ENCODE measurements around the gene TRIM52.
"Not testable (repeated sequence)": the region's sequence is repeated elsewhere in the genome, so short reads cannot be mapped to it uniquely, and the experiment has no call there.

Gene TRIM52

GRCh38 chr5:181267291-181267904, 6.5 kb upstream of the TRIM52 start:
- not testable (repeated sequence) for H3K27me3 ChIP-seq (ENCODE audit: low read length); H3K4me2 ChIP-seq (ENCODE audit: low read depth, low read length, poor library complexity, severe bottlenecking); H2AFZ ChIP-seq (ENCODE audit: low read depth, low read length, severe bottlenecking); H3K9me2 ChIP-seq (replicated peaks; ENCODE audit: insufficient read depth, low read length); H3K9ac ChIP-seq (ENCODE audit: low read length); H3K27ac ChIP-seq (ENCODE audit: low read depth, low read length); H3K4me3 ChIP-seq (ENCODE audit: insufficient read depth, low read length, poor library complexity, severe bottlenecking); H3K79me2 ChIP-seq (ENCODE audit: insufficient read depth, low read length); H3K36me3 ChIP-seq (ENCODE audit: low read length); H4K20me1 ChIP-seq (ENCODE audit: low read depth, low read length); H3K9me3 ChIP-seq (ENCODE audit: insufficient read depth, low read length); H3F3A ChIP-seq (ENCODE audit: insufficient read depth)

- Histone ChIP-seq H3F3A (ENCODE audit: insufficient read depth) (no peaks in the 10 kb centered on the region), H2AFZ (ENCODE audit: low read depth, low read length, severe bottlenecking) (no peak overlapping the region), H3K27ac (ENCODE audit: low read depth, low read length) (no peak overlapping the region), H3K9me2 (replicated peaks; ENCODE audit: insufficient read depth, low read length) (no peaks in the 10 kb centered on the region), H3K4me2 (ENCODE audit: low read depth, low read length, poor library complexity, severe bottlenecking) (no peak overlapping the region), H4K20me1 (ENCODE audit: low read depth, low read length) (no peaks in the 10 kb centered on the region), H3K9me3 (ENCODE audit: insufficient read depth, low read length) (no peaks in the 10 kb centered on the region), H3K36me3 (ENCODE audit: low read length) (no peaks in the 10 kb centered on the region), H3K4me3 (ENCODE audit: insufficient read depth, low read length, poor library complexity, severe bottlenecking) (no peak overlapping the region), H3K9ac (ENCODE audit: low read length) (no peak overlapping the region), H3K27me3 (ENCODE audit: low read length) (no peaks in the 10 kb centered on the region), H3K79me2 (ENCODE audit: insufficient read depth, low read length) (peaks cover 17% of the 10 kb centered on the region)
- no peak for TF ChIP-seq CTCF (IDR thresholded peaks at IDR 0.05; ENCODE audit: insufficient read depth, low read length, poor library complexity, severe bottlenecking)
- no peak for TF ChIP-seq EZH2phosphoT487 (conservative IDR thresholded peaks at IDR 0.05; ENCODE audit: low read length)
Observed at GRCh38 chr5:181265092-181265671, 4.2 kb upstream of the TRIM52 start.

DNA sequence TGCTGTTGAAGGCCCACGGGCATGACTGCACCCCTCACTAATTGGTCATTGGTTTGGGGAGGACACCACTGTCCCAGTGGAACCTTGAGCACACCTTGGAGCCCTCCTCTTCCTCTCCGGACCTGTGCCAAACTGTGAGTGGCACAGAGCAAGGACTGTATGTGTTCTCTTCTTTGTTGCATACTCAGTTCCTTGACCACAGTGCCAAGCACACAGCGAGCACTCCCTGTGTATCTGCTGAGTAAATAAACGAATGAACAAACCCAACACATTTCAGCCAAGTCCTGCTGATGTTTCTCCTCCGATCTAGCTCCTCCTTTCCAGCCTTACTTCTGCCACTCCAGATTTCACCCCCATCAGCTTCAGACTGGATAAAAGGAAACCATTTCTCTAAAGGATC, 2.7 kb upstream of the TRIM52 start:
- Histone ChIP-seq H3K27me3 (ENCODE audit: low read length) (no peaks in the 10 kb centered on the region), H3K9me2 (replicated peaks; ENCODE audit: insufficient read depth, low read length) (no peaks in the 10 kb centered on the region), H3F3A (ENCODE audit: insufficient read depth) (0 out of 2 replicates have a peak, but pooled peaks cover 4% of the 10 kb centered on the region), H3K4me3 (ENCODE audit: insufficient read depth, low read length, poor library complexity, severe bottlenecking) (no peak overlapping the region), H3K36me3 (ENCODE audit: low read length) (no peaks in the 10 kb centered on the region), H3K79me2 (ENCODE audit: insufficient read depth, low read length) (peaks cover 32% of the 10 kb centered on the region), H4K20me1 (ENCODE audit: low read depth, low read length) (no peaks in the 10 kb centered on the region), H2AFZ (ENCODE audit: low read depth, low read length, severe bottlenecking) (no peak overlapping the region), H3K9me3 (ENCODE audit: insufficient read depth, low read length) (no peaks in the 10 kb centered on the region), H3K9ac (ENCODE audit: low read length) (no peak overlapping the region), H3K27ac (ENCODE audit: low read depth, low read length) (no peak overlapping the region), H3K4me2 (ENCODE audit: low read depth, low read length, poor library complexity, severe bottlenecking) (no peak overlapping the region)
- TF ChIP-seq CTCF (IDR thresholded peaks at IDR 0.05; ENCODE audit: insufficient read depth, low read length, poor library complexity, severe bottlenecking) (no peak), EZH2phosphoT487 (conservative IDR thresholded peaks at IDR 0.05; ENCODE audit: low read length) (no peak)

DNA sequence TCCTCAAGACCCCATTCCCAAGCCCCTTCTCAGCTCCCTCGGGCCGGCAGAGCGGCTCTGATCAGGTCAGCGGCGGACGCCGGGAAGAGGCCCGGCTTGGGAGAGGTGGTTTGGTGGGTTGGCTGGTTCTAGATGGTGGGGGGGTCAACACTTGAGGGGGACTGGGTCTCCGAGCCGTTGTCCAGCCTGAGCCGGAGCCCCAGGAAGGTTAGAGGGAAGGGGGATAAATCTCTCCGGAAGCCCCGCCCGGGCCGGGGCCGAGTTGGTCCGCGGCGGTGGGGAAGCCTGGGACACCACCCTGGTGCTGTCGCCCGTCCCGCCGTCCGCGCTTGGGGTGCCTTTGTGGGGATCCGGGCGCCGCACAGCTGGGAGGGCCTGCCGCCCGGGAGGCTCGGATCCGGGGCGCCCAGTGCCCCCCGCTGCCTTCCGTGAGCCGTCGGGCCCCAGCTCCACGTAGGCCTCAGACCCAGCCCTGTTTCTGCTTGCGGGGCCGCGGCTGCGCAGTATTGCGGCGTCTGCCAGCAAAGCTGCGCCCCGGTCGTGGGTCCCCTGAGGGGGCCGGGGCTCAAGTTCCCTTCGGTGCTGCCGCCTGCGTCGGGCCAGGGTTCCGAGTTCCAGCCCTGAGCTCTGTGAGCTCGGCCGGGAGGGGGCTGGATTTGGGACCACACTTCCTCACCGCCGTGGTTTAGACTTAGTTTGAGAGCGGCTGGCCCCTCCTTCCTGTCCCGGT, 542 bp upstream of the TRIM52 start:
- 0 out of 2 replicates have a peak, but pooled peaks cover 3% of the 10 kb centered on the region for H3K36me3 ChIP-seq (ENCODE audit: low read length)
- H3K9ac ChIP-seq (ENCODE audit: low read length) = peak overlapping the region; percentile 100
- peak overlapping the region; percentile 96 for H3K4me3 ChIP-seq (ENCODE audit: insufficient read depth, low read length, poor library complexity, severe bottlenecking)
- H3K9me2 ChIP-seq (replicated peaks; ENCODE audit: insufficient read depth, low read length) = no peaks in the 10 kb centered on the region
- H3K9me3 ChIP-seq (ENCODE audit: insufficient read depth, low read length) = no peaks in the 10 kb centered on the region
- peaks cover 52% of the 10 kb centered on the region for H3K79me2 ChIP-seq (ENCODE audit: insufficient read depth, low read length)
- no peaks in the 10 kb centered on the region for H3K27me3 ChIP-seq (ENCODE audit: low read length)
- H4K20me1 ChIP-seq (ENCODE audit: low read depth, low read length) = no peaks in the 10 kb centered on the region
- H3K27ac ChIP-seq (ENCODE audit: low read depth, low read length) = peak overlapping the region; percentile 86
- H2AFZ ChIP-seq (ENCODE audit: low read depth, low read length, severe bottlenecking) = peak overlapping the region; percentile 91
- H3K4me2 ChIP-seq (ENCODE audit: low read depth, low read length, poor library complexity, severe bottlenecking) = peak overlapping the region; percentile 75
- TF ChIP-seq CTCF (IDR thresholded peaks at IDR 0.05; ENCODE audit: insufficient read depth, low read length, poor library complexity, severe bottlenecking) (no peak), EZH2phosphoT487 (conservative IDR thresholded peaks at IDR 0.05; ENCODE audit: low read length) (no peak)
- peaks cover 15% of the 10 kb centered on the region for H3F3A ChIP-seq (ENCODE audit: insufficient read depth)
